Measurements from ENCODE around the gene MYLK4. TPM values are rescaled to one million over a fixed set of nuclear protein-coding genes. Genes with fewer than 3 reads are reported as not detected.

The MYLK4 gene
- total RNA-seq, 1 donor from 2014 or later, result 1.1 TPM

DNA sequence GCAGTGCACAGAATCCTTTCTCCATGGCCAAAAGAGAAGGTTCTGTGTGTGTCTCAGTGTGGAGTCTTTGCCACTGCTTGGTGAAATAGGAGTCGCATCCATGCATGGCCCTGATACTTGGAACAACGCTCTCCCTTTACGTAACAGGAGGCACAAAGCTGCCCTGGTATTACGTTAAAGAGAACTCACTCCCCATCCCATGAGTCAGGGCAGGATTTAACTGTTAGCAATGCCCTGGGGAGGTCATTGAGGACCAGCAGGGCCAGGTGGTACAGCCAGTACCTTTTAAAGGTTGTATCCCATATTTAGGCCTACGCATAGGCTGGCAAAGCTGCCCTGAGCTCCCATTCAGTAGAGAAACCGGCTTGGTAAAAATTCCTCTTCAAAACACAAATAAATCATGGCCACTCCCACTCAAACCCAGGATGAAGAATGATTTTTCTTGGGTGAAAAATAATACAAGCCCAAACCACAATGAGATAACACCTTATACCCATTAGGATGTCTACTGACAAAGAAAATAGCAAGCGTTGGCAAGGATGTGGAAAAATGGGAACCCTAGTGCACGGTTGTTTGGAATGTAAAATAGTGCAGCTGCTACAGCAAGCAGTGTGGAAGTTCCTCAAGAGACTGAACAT, 37.1 kb downstream of the MYLK4 start:
- H3K27me3 Mint-ChIP-seq (ENCODE audit: low read depth), result no peaks in the 10 kb centered on the region
- no peak for DNase-seq (ENCODE audit: low spot score)
- H3K4me3 Mint-ChIP-seq (ENCODE audit: unreplicated experiment), result no peak overlapping the region
- H3K4me1 Mint-ChIP-seq (ENCODE audit: low read depth), result peaks cover 22% of the 10 kb centered on the region
- H3K27ac Mint-ChIP-seq (ENCODE audit: unreplicated experiment), result no peak overlapping the region
- TF ChIP-seq, protein P1, sequence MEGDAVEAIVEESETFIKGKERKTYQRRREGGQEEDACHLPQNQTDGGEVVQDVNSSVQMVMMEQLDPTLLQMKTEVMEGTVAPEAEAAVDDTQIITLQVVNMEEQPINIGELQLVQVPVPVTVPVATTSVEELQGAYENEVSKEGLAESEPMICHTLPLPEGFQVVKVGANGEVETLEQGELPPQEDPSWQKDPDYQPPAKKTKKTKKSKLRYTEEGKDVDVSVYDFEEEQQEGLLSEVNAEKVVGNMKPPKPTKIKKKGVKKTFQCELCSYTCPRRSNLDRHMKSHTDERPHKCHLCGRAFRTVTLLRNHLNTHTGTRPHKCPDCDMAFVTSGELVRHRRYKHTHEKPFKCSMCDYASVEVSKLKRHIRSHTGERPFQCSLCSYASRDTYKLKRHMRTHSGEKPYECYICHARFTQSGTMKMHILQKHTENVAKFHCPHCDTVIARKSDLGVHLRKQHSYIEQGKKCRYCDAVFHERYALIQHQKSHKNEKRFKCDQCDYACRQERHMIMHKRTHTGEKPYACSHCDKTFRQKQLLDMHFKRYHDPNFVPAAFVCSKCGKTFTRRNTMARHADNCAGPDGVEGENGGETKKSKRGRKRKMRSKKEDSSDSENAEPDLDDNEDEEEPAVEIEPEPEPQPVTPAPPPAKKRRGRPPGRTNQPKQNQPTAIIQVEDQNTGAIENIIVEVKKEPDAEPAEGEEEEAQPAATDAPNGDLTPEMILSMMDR (IDR thresholded peaks at IDR 0.05), result no peak
- H3K9me3 Mint-ChIP-seq (ENCODE audit: low read depth), result peaks cover 27% of the 10 kb centered on the region
- peaks cover 10% of the 10 kb centered on the region for H3K36me3 Mint-ChIP-seq (ENCODE audit: low read depth)

DNA sequence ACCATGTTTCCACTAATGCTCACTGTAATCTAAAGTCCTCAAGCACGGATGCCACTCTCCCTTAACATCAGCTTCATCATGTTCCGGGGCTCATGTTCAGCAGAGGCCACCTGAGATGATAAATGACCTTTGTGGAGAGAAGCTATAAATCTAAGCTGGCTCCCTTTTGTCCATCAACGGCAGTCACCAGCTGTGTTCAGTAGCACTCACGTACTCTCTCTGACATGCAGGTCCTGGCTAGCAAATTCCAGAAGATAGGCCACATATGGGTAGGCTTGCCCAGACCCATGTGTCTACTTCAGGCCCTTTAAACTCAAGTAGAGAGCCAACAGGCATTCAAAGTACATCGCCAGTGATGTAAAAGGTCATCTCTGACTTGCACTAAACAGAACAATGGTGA, 38.6 kb downstream of the MYLK4 start:
- H3K4me1 Mint-ChIP-seq (ENCODE audit: low read depth), result peaks cover 24% of the 10 kb centered on the region
- no peak overlapping the region for H3K27ac Mint-ChIP-seq (ENCODE audit: unreplicated experiment)
- H3K9me3 Mint-ChIP-seq (ENCODE audit: low read depth), result peaks cover 23% of the 10 kb centered on the region
- no peak overlapping the region for H3K4me3 Mint-ChIP-seq (ENCODE audit: unreplicated experiment)
- no peaks in the 10 kb centered on the region for H3K27me3 Mint-ChIP-seq (ENCODE audit: low read depth)
- TF ChIP-seq, protein P1 (IDR thresholded peaks at IDR 0.05), result no peak
- DNase-seq (ENCODE audit: low spot score), result no peak
- H3K36me3 Mint-ChIP-seq (ENCODE audit: low read depth), result peaks cover 9% of the 10 kb centered on the region

DNA sequence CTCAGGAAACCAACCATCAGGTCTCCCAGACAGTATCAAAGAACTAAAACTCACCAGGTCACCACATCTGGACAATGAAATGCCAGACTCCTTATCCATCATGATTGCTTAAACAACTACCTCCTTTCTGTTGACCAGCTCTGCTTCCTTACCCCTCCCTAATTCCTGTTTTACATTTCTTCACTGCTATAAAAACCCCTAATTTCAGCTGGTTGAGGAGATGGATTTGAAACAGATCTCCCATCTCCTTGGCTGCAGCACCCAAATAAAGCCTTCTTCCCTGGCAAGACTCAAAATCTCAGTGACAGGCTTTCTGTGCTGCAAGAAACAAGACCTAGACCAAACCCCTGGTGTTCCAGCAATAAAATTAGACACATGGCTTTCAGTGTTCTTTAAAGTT, 40.3 kb downstream of the MYLK4 start:
- Mint-ChIP-seq H3K4me1 (ENCODE audit: low read depth) (peaks cover 24% of the 10 kb centered on the region), H3K27ac (ENCODE audit: unreplicated experiment) (no peak overlapping the region)
- TF ChIP-seq, protein P1 (IDR thresholded peaks at IDR 0.05), result no peak

DNA sequence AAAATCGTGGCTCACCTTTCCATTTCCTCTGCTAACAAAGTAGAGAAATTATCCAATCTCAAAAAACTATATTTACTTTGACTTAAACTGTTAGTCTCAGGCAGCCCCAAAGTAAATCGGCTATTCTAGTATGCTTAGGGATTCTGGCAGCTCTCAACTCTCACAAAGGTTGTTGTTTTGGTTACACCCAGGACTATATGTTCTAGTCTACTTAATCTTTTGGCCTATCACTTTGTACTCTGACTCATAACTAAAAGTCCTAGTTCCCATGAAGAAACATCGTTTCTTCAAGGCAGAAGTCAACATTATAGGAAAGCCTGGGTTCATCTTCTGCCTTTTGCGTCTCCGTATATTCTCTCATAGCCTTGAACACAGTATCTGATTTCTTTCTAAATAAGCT, 42.3 kb downstream of the MYLK4 start:
- no peaks in the 10 kb centered on the region for H3K27me3 Mint-ChIP-seq (ENCODE audit: low read depth)

More for the DNA sequence above, 40.3 kb downstream of the MYLK4 start:
- H3K4me3 Mint-ChIP-seq (ENCODE audit: unreplicated experiment), result no peak overlapping the region
- H3K27me3 Mint-ChIP-seq (ENCODE audit: low read depth), result no peaks in the 10 kb centered on the region
- peaks cover 9% of the 10 kb centered on the region for H3K36me3 Mint-ChIP-seq (ENCODE audit: low read depth)
- DNase-seq (ENCODE audit: low spot score), result no peak
- peaks cover 23% of the 10 kb centered on the region for H3K9me3 Mint-ChIP-seq (ENCODE audit: low read depth)

DNA sequence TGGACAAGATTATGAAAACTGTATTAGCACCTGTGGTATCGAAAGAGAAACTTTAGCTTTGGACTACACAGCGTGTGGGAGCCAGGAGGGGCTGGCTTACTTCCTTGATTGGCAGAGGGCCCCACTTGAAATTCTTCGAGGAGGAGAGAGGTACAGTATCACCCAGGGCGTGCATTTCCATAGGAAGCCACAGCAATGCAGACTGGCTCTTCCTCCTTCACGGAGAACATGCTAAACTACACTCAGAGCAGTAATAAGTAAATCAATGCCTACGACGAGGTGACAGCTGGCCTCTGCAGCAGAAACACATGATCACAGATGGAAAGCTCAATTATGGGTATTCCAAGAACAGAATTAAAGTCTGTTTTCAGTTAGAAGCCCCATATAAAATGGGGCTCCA, 44.2 kb downstream of the MYLK4 start:
- no peaks in the 10 kb centered on the region for H3K27me3 Mint-ChIP-seq (ENCODE audit: low read depth)
- peaks cover 12% of the 10 kb centered on the region for H3K4me1 Mint-ChIP-seq (ENCODE audit: low read depth)
- peaks cover 9% of the 10 kb centered on the region for H3K36me3 Mint-ChIP-seq (ENCODE audit: low read depth)
- peaks cover 19% of the 10 kb centered on the region for H3K9me3 Mint-ChIP-seq (ENCODE audit: low read depth)
- TF ChIP-seq, protein P1 (IDR thresholded peaks at IDR 0.05), result no peak
- no peak overlapping the region for H3K27ac Mint-ChIP-seq (ENCODE audit: unreplicated experiment)
- no peak for DNase-seq (ENCODE audit: low spot score)
- H3K4me3 Mint-ChIP-seq (ENCODE audit: unreplicated experiment), result no peak overlapping the region

More for the DNA sequence above, 42.3 kb downstream of the MYLK4 start:
- Mint-ChIP-seq H3K4me1 (ENCODE audit: low read depth) (peaks cover 12% of the 10 kb centered on the region), H3K36me3 (ENCODE audit: low read depth) (peaks cover 9% of the 10 kb centered on the region), H3K27ac (ENCODE audit: unreplicated experiment) (no peak overlapping the region), H3K9me3 (ENCODE audit: low read depth) (peaks cover 23% of the 10 kb centered on the region), H3K4me3 (ENCODE audit: unreplicated experiment) (no peak overlapping the region)
- DNase-seq (ENCODE audit: low spot score), result no peak
- TF ChIP-seq, protein P1 (IDR thresholded peaks at IDR 0.05), result no peak

Measured in chondrocyte (in vitro differentiated cells).